ENCODE results near the gene GREB1L. TPM values are rescaled to one million over a fixed set of nuclear protein-coding genes. Genes with fewer than 3 reads are reported as not detected.
A peak's percentile ranks its signal among the peaks of the same experiment; 100 is the strongest.
"Not testable (repeated sequence)": the region's sequence is repeated elsewhere in the genome, so short reads cannot be mapped to it uniquely, and the experiment has no call there.

Gene GREB1L
- 0.07 and 2.7 TPM in 2 replicates for total RNA-seq (2014; rRNA removed; shearing (Covaris generic); ENCODE audit: low replicate concordance)

DNA sequence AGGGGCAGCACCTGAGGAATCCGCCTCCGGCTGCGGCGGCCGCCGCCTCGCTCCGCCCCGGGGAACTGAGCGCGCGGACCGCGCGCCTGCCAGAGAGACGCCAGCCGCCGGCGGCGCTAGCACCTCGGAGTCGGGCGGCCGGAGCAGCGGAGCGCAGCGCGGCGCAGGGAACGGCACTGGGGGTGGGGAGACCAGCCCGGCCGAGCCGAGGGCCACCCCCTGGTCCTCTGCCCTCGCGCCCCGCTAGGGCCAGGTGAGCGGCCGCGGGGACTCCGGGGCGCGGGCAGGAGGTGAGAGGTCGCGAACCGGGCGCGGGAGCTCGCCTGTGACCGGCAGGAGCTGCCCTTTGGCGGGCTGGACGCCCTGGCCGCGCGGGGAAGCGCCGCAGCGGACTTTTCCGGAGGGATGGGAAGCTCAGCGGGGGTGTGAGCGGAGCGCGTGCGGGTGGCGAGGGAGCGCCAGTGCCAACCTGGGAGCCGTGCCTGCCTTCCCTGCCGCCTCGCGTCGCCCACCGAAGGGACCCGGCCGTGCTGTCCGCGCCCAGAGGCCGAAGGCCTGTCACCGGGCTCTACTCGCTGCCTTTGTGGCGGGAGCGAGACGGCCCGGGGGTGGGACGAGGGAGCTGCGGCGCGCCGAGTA, at the start of gene GREB1L:
Gene GREB1L, plus strand, starts transcription at position 92 of the 639 bp plus-strand sequence. CDS start 141,287 bp downstream, outside the sequence.
- Histone ChIP-seq H3K27me3 (peaks cover 3% of the 10 kb centered on the region; the same call in 1 of the 2 replicates), H3K36me3 (no peaks in the 10 kb centered on the region), H3K9me3 (no peaks in the 10 kb centered on the region), H3K4me3 (peak within 1 kb of the TSS; percentile 55)
- DNase-seq: peak; percentile 67

GRCh38 chr18:21192308-21192624, 49.8 kb upstream of the GREB1L start:
- no peaks in the 10 kb centered on the region for H3K36me3 ChIP-seq
- no peak for DNase-seq
- no peak overlapping the region for H3K4me3 ChIP-seq
- H3K9me3 ChIP-seq: no peaks in the 10 kb centered on the region
- H3K27me3 ChIP-seq: peaks cover 3% of the 10 kb centered on the region; the same call in 1 of the 2 replicates

- no peaks in the 10 kb centered on the region for H3K9me3 ChIP-seq
- H3K4me3 ChIP-seq: no peak overlapping the region
- DNase-seq: no peak
- H3K27me3 ChIP-seq: peaks cover 6% of the 10 kb centered on the region
- H3K36me3 ChIP-seq: no peaks in the 10 kb centered on the region
These were observed 46.9 kb upstream of the GREB1L start for GRCh38 chr18:21194871-21195771.

GRCh38 chr18:21196426-21196825, 45.6 kb upstream of the GREB1L start:
- no peak for DNase-seq
- Histone ChIP-seq H3K36me3 (no peaks in the 10 kb centered on the region), H3K27me3 (peaks cover 6% of the 10 kb centered on the region), H3K9me3 (no peaks in the 10 kb centered on the region), H3K4me3 (no peak overlapping the region)

- Histone ChIP-seq H3K4me3 (no peak overlapping the region), H3K27me3 (peaks cover 3% of the 10 kb centered on the region; the same call in 1 of the 2 replicates), H3K36me3 (no peaks in the 10 kb centered on the region), H3K9me3 (no peaks in the 10 kb centered on the region)
- DNase-seq: peak; percentile 67
These were observed 38.9 kb upstream of the GREB1L start for GRCh38 chr18:21203126-21203525.

GRCh38 chr18:21203542-21204241, 38.3 kb upstream of the GREB1L start:
- H3K9me3 ChIP-seq: no peaks in the 10 kb centered on the region
- DNase-seq: peak; percentile 53
- H3K36me3 ChIP-seq: no peaks in the 10 kb centered on the region
- H3K4me3 ChIP-seq: no peak overlapping the region
- H3K27me3 ChIP-seq: peaks cover 3% of the 10 kb centered on the region; the same call in 1 of the 2 replicates

DNA sequence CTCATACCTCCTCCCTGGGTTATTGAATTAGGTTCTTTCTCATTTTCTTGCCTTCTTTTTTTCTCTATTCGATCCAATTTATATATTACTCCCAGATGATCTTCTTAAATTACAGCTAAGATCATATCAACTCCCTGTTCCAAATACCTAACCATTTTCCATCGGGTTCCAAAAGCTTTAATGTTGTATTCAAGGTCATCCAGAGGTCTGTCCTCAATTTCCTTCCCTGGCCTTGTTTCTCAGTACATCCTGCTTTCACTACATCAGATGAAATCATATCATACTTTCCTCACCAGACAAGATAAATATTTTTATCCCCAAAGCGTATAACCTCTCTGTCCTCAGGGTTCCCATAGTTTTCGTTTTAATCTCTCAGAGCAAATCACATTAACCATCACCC, 36.3 kb upstream of the GREB1L start:
- Histone ChIP-seq H3K4me3 (no peak overlapping the region), H3K9me3 (no peaks in the 10 kb centered on the region), H3K36me3 (no peaks in the 10 kb centered on the region), H3K27me3 (no peaks in the 10 kb centered on the region)
- no peak for DNase-seq

- Histone ChIP-seq H3K27me3 (no peaks in the 10 kb centered on the region), H3K9me3 (no peaks in the 10 kb centered on the region), H3K4me3 (no peak overlapping the region), H3K36me3 (no peaks in the 10 kb centered on the region)
- no peak for DNase-seq
These were observed 31.8 kb upstream of the GREB1L start for GRCh38 chr18:21210278-21210677.

DNA sequence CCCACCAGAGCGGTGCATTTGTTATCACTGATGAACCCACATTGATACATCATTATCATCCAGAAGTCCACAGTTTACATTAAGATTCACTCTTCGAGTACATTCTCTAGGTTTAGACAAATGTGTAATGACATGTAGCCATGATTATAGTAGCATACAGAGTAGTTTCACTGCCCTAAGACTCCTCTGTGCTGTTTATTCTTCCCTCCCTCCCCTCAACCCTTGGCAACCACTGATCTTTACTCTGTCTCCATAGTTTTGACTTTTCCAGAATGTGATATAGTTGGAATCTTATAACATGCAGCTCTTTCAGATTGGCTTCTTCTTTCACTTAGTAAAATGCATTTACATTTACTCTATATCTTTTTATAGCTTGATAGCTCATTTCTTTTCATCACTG, 31.2 kb upstream of the GREB1L start:
- Histone ChIP-seq H3K9me3 (no peaks in the 10 kb centered on the region), H3K4me3 (no peak overlapping the region), H3K27me3 (no peaks in the 10 kb centered on the region), H3K36me3 (no peaks in the 10 kb centered on the region)
- DNase-seq: no peak

GRCh38 chr18:21214409-21214808, 27.6 kb upstream of the GREB1L start:
- not testable (repeated sequence) for H3K36me3 ChIP-seq, DNase-seq, H3K27me3 ChIP-seq, H3K4me3 ChIP-seq, H3K9me3 ChIP-seq

DNA sequence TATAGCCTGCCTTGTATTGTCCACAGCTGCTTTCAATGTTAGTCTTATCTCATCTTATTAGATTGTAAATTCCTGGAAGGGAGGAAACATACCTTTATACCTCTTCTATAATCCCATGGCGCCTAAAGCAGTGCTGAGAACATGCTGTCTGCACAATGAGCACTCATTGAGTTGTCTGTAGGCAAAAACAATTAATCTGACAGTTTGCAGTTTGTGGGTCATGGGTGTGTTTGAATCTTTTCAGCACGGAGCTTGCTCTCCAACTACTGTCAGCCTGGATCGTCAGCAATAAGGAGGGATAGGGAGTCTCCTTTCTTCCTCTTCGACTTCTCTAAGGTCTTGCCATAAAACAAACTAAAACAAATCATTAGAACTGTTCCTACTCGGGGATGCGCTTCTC, 26.5 kb upstream of the GREB1L start:
- Histone ChIP-seq H3K27me3 (no peaks in the 10 kb centered on the region), H3K9me3 (no peaks in the 10 kb centered on the region), H3K4me3 (no peak overlapping the region), H3K36me3 (no peaks in the 10 kb centered on the region)
- DNase-seq: no peak

GRCh38 chr18:21218862-21219261, 23.2 kb upstream of the GREB1L start:
- H3K27me3 ChIP-seq: no peaks in the 10 kb centered on the region
- no peak for DNase-seq
- H3K4me3 ChIP-seq: no peak overlapping the region
- H3K9me3 ChIP-seq: no peaks in the 10 kb centered on the region
- H3K36me3 ChIP-seq: no peaks in the 10 kb centered on the region

GRCh38 chr18:21230436-21230835, 11.6 kb upstream of the GREB1L start:
- no peak for DNase-seq
- H3K36me3 ChIP-seq: no peaks in the 10 kb centered on the region
- H3K4me3 ChIP-seq: no peak overlapping the region
- no peaks in the 10 kb centered on the region for H3K9me3 ChIP-seq
- no peaks in the 10 kb centered on the region for H3K27me3 ChIP-seq

DNA sequence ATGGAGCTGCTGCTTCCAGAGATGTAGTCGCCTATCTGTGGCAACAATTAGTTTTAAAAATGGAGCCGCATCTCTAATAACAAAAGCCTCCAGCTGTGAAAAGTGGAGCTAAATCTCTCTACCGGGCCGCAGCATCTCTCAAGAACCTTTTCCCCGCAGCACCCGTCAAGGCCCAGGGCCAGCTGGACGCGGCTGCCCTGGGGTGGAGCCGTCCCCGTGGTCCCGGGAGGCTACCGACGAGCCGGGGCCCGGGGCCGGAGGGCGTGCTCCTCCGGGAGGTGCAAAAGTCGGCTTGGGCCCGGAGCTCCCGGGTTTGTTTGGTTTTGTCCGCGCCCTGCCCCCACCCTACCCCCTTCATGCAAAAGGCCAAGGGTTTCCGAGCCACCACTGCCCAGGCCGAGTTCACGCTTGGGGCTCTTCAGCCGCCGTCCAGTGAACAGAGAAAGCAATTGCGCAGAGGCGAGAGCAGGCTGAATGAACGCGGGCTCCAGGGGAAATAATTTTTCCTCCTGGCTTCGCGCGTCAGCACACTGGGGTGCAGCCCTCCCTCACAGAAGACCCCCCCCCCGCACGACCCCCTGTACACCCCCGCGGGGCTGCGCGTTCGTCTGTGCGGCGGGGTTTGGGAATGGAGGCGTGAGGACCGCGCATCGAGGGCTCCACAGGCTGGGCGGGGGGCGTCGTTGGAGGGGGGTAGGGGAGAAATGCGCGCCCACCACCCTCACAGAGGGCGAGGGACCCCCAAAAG, 557 bp upstream of the GREB1L start:
- no peaks in the 10 kb centered on the region for H3K9me3 ChIP-seq
- H3K36me3 ChIP-seq: no peaks in the 10 kb centered on the region
- no peak for DNase-seq
- H3K27me3 ChIP-seq: peaks cover 3% of the 10 kb centered on the region; the same call in 1 of the 2 replicates
- H3K4me3 ChIP-seq: peak overlapping the region; percentile 31

- no peak for DNase-seq
- peak overlapping the region; percentile 55 for H3K4me3 ChIP-seq
- H3K9me3 ChIP-seq: no peaks in the 10 kb centered on the region
- peaks cover 3% of the 10 kb centered on the region; the same call in 1 of the 2 replicates for H3K27me3 ChIP-seq
- no peaks in the 10 kb centered on the region for H3K36me3 ChIP-seq
These were observed 859 bp downstream of the GREB1L start for GRCh38 chr18:21242780-21243401.

- H3K9me3 ChIP-seq: no peaks in the 10 kb centered on the region
- no peak for DNase-seq
- H3K4me3 ChIP-seq: no peak overlapping the region
- no peaks in the 10 kb centered on the region for H3K36me3 ChIP-seq
- no peaks in the 10 kb centered on the region for H3K27me3 ChIP-seq
These were observed 12.5 kb downstream of the GREB1L start for GRCh38 chr18:21254576-21254975.
